AG04449 (cell line): ENCODE measurements around the gene PSTPIP2.

ENCODE experiments used
- CTCF ChIA-PET: fragments of 350-600 bp; formaldehyde crosslinking; extraction: SDS; loops from one replicate; lab custom pipeline; 2021; ENCODE audit warnings: antibody characterized with exemption; lab: Yijun Ruan, JAX
- POLR2A ChIA-PET: fragments of 400-600, 350-600 bp; formaldehyde crosslinking; extraction: SDS; loops from one replicate; lab custom pipeline; 2020; ENCODE audit warnings: antibody characterized with exemption, inconsistent platforms; lab: Yijun Ruan, JAX
- DNase-seq: peaks from one replicate; pipeline ENCODE4 v3.0.0-alpha.2; 2010; ENCODE audit warnings: low read depth, low spot score
- H3K4me3 ChIP-seq: 2 replicates; pipeline ENCODE4 v1.5.1; 2011; ENCODE audit warnings: low read depth, mild to moderate bottlenecking, control low read depth, low read length
- CTCF ChIP-seq: IDR thresholded peaks from one replicate; pipeline ENCODE4 v1.5.1; 2011; ENCODE audit warnings: mild to moderate bottlenecking, moderate library complexity, low read length, control low read depth, inconsistent platforms; ENCODE audit not compliant: insufficient read depth; ENCODE audit errors: missing control alignments

The PSTPIP2 gene

GRCh38 chr18:46035696-46036680 is 36.1 kb downstream of the PSTPIP2 start:
- no peak overlapping the region for H3K4me3 ChIP-seq
- DNase-seq, result no peak
- POLR2A ChIA-PET, result interaction anchor here (0.6 to 1.2 kb wide), 2 partner anchors 19 to 886 kb away, joined by 3 read pairs; no protein-coding TSS in a partner anchor
- no peak for TF ChIP-seq CTCF
- CTCF ChIA-PET, result interaction anchor here (1.7 kb wide), 1 partner anchor 38 kb away, joined by 4 read pairs; no protein-coding TSS in a partner anchor

GRCh38 chr18:46034230-46034629 is 37.8 kb downstream of the PSTPIP2 start:
- TF ChIP-seq CTCF, result no peak
- no peak overlapping the region for H3K4me3 ChIP-seq
- ChIA-PET CTCF (interaction anchor here (1.2 to 1.7 kb wide), 3 partner anchors 38 to 367 kb away, joined by 3 to 4 read pairs (median 3); partner anchors contain the start of gene PSTPIP2), POLR2A (no interaction called here)
- no peak for DNase-seq

- CTCF ChIA-PET, result no interaction called here
Measured at GRCh38 chr18:46031741-46032140, 40.3 kb downstream of the PSTPIP2 start.

GRCh38 chr18:46028536-46028891 is 43.5 kb downstream of the PSTPIP2 start:
- peak overlapping the region; percentile 62 for H3K4me3 ChIP-seq
- no peak for TF ChIP-seq CTCF
- ChIA-PET POLR2A (no interaction called here), CTCF (no interaction called here)
- DNase-seq, result no peak

More at GRCh38 chr18:46031741-46032140, 40.3 kb downstream of the PSTPIP2 start:
- TF ChIP-seq CTCF, result no peak
- POLR2A ChIA-PET, result no interaction called here
- no peak overlapping the region for H3K4me3 ChIP-seq
- DNase-seq, result no peak

GRCh38 chr18:46019936-46020335 is 52.1 kb downstream of the PSTPIP2 start:
- ChIA-PET CTCF (no interaction called here), POLR2A (no interaction called here)
- no peak for TF ChIP-seq CTCF
- H3K4me3 ChIP-seq, result no peak overlapping the region
- no peak for DNase-seq
